Osteocyte (in vitro differentiated cells): ENCODE data around the gene CBX8. TPM values are rescaled to one million over a fixed set of nuclear protein-coding genes. Genes with fewer than 3 reads are reported as not detected.

Experiments used
- DNase-seq: peaks from one replicate; pipeline ENCODE4 v3.0.0; 2021; ENCODE audit warnings: mixed read lengths; ENCODE audit not compliant: unreplicated experiment; ENCODE audit errors: extremely low spot score
- H3K27ac Mint-ChIP-seq: one replicate; pipeline ENCODE4 v1.8.0; 2021; ENCODE audit warnings: mild to moderate bottlenecking, mixed read lengths; ENCODE audit not compliant: unreplicated experiment
- H3K27me3 Mint-ChIP-seq: one replicate; pipeline ENCODE4 v1.8.0; 2021; ENCODE audit warnings: mixed read lengths; ENCODE audit not compliant: unreplicated experiment
- H3K36me3 Mint-ChIP-seq: one replicate; pipeline ENCODE4 v1.8.0; 2021; ENCODE audit warnings: mixed read lengths; ENCODE audit not compliant: unreplicated experiment
- H3K4me1 Mint-ChIP-seq: one replicate; pipeline ENCODE4 v1.8.0; 2021; ENCODE audit warnings: mixed read lengths; ENCODE audit not compliant: unreplicated experiment
- H3K4me3 Mint-ChIP-seq: one replicate; pipeline ENCODE4 v1.8.0; 2021; ENCODE audit warnings: mild to moderate bottlenecking, moderate library complexity, mixed read lengths; ENCODE audit not compliant: unreplicated experiment
- H3K9me3 Mint-ChIP-seq: one replicate; pipeline ENCODE4 v1.8.0; 2021; ENCODE audit warnings: mixed read lengths; ENCODE audit not compliant: unreplicated experiment
- total RNA-seq: library from RNA; stranded (reverse); gene quantifications from 2 replicates; pipeline ENCODE4 v1.2.1, GENCODE V29; 2021
- TF ChIP-seq, protein P1 (sequence below): fragments of 200-600 bp; sonication (generic); IDR thresholded peaks from 2 replicates; pipeline ENCODE4 v1.5.0; 2021; ENCODE audit warnings: antibody characterized with exemption, mild to moderate bottlenecking, moderate library complexity

CBX8 gene
- total RNA-seq, 1 donor from 2014 or later = 5.4 TPM

DNA sequence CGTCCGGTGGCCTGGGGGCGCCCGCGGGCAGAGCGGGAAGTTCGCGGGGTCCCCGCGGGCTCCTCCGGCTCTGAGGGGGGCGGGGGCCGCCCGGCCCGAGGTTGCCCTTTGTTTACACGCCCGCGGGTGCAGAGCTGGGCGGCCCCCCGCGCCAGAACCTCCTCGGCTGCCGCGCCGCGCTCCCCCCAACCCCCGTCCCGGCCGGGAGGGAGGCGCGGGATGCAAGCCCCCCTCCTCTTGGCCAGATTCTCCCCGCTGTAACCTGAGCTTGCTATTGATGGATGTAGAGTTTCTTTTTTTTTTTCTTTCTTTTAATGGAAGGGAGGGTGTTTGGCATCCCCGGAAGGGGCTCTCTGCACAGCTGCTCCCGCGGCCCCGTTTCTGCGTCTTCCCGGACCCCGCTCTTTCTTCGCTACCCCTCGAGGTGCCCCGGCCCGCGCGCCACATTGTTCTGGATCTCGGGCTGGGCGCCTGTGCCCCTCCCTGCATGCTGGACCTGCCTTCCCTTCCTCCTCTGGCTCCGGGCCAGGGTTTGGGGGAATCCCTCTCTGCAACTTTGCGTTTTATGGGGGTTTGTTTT lies 18.3 kb downstream of the CBX8 start:
- no peak overlapping the region for H3K27ac Mint-ChIP-seq
- H3K27me3 Mint-ChIP-seq = peaks cover 33% of the 10 kb centered on the region
- TF ChIP-seq, protein P1, sequence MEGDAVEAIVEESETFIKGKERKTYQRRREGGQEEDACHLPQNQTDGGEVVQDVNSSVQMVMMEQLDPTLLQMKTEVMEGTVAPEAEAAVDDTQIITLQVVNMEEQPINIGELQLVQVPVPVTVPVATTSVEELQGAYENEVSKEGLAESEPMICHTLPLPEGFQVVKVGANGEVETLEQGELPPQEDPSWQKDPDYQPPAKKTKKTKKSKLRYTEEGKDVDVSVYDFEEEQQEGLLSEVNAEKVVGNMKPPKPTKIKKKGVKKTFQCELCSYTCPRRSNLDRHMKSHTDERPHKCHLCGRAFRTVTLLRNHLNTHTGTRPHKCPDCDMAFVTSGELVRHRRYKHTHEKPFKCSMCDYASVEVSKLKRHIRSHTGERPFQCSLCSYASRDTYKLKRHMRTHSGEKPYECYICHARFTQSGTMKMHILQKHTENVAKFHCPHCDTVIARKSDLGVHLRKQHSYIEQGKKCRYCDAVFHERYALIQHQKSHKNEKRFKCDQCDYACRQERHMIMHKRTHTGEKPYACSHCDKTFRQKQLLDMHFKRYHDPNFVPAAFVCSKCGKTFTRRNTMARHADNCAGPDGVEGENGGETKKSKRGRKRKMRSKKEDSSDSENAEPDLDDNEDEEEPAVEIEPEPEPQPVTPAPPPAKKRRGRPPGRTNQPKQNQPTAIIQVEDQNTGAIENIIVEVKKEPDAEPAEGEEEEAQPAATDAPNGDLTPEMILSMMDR = no peak
- DNase-seq = no peak
- no peaks in the 10 kb centered on the region for H3K9me3 Mint-ChIP-seq
- peaks cover 8% of the 10 kb centered on the region for H3K36me3 Mint-ChIP-seq
- peaks cover 13% of the 10 kb centered on the region for H3K4me1 Mint-ChIP-seq
- peak overlapping the region; percentile 85 for H3K4me3 Mint-ChIP-seq

DNA sequence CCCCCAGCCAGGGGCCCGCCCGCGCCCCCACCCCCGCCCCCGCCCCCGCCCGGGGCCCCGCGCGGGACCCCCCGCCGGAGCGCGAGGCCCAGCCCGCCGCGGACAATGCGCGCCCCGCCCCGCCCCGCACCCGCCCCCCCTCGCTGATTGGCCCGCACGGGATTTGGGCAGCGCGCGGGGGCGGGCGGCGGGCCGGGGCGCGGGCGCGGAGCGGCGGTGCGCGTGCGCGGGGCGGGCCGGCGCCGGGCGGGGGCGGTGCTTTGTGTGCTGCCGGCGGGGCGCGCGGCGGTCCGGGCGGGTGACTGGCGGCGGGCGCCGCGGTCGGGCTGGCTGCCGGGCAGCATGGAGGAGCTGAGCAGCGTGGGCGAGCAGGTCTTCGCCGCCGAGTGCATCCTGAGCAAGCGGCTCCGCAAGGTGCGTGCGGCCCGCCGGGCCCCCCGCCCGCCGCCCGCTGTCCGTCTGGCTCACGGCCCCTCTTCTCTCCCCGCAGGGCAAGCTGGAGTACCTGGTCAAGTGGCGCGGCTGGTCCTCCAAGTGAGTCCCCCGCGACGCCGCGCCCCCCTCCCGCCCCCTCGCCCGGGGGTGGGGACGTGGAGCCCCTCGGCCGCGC lies 18.9 kb downstream of the CBX8 start, which contains the start of gene CBX2:
Gene CBX2 (plus strand): TSS at position 255 of the 610 bp plus-strand sequence. CDS start 88 bp downstream, at position 343.
- peak; percentile 94 for DNase-seq

DNA sequence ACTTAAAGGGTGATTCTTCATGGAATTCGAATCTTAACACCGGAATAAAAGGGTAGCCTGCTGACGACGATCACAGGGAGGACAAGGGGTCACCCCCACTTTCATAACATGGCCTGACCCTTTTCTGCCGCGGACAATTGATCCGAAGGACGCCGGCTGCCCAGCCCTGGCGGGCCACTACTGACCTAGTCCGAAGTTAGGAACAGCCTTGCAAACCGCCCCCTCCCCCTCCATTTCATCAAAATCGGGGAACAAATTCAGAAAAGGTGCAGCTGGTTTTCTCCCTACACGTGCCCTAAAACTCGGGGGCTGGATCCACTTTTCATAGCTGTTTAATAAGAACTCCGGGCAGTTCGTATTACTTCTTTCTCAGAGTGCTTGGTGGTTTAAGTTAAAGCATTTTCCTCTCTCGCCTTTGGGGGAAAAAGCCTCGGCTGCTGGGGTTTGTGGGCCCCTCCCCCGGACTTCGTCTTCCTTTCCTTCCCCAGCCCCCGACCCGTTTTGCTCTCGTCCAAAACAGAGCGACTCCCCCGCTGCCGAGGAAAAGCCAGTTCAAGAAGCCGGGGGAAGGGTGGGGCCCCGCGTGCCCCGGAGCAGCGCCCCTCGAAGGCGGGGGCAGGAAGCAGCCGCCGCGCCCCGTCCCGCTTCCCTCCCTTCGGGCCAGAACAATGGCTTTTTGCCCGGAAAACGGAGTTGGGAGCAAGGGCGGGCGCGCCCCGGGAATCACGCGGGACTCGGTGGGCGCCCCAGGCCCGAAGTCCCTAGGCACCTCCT lies 19.6 kb downstream of the CBX8 start:
- TF ChIP-seq, protein P1 = peak; percentile 50
- DNase-seq = peak; percentile 88
- Mint-ChIP-seq H3K4me3 (peak overlapping the region; percentile 68), H3K27ac (peak overlapping the region; percentile 52), H3K9me3 (no peaks in the 10 kb centered on the region), H3K36me3 (peaks cover under 1% of the 10 kb centered on the region), H3K4me1 (peaks cover 13% of the 10 kb centered on the region), H3K27me3 (peaks cover 42% of the 10 kb centered on the region)

More for the DNA sequence above, 18.9 kb downstream of the CBX8 start, which contains the start of gene CBX2:
- H3K4me3 Mint-ChIP-seq = peak within 1 kb of the TSS; percentile 85
- H3K36me3 Mint-ChIP-seq = peaks cover 5% of the 10 kb centered on the region
- TF ChIP-seq, protein P1 = no peak
- H3K9me3 Mint-ChIP-seq = no peaks in the 10 kb centered on the region
- peak within 1 kb of the TSS; percentile 52 for H3K27ac Mint-ChIP-seq
- peaks cover 13% of the 10 kb centered on the region for H3K4me1 Mint-ChIP-seq
- H3K27me3 Mint-ChIP-seq = peaks cover 39% of the 10 kb centered on the region

DNA sequence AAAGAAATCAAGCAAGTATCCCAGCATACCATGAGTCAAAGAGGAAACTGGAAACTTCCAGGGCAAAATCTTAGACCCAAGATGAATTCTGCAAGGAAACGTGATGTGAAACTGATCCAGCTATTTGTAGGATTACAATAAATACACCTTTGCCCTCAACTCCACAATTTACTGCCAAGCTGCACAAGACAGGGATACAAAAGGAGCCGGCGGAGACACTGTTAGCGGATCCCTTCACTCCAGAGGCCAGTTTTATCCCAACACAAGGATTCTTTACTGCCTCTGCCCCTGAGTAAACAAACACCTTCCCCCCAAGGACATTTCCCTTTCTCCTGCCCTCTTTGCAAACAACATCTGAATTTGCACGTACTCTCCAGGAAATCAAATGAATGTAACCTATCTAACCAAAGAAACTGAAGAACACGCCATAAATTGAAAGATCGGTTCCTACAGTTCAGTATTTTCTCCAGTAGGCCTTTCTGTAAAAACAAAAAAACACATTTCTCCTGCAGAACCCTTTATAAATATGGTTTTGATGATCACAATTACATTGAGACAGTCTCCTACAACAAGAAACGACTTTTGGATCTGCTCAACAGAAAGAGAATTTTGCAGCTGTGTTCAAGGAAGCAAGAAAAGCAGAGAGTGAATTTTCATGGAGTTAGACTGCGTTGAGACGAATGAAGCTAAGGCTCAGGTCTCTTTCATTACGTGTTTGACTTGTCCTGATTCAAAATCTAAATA lies 20.3 kb downstream of the CBX8 start:
- no peaks in the 10 kb centered on the region for H3K36me3 Mint-ChIP-seq

More for the DNA sequence above, 20.3 kb downstream of the CBX8 start:
- TF ChIP-seq, protein P1 = no peak
- no peak for DNase-seq
- H3K9me3 Mint-ChIP-seq = no peaks in the 10 kb centered on the region
- H3K4me1 Mint-ChIP-seq = peaks cover 13% of the 10 kb centered on the region
- peak overlapping the region; percentile 52 for H3K27ac Mint-ChIP-seq
- peak overlapping the region; percentile 68 for H3K4me3 Mint-ChIP-seq
- peaks cover 45% of the 10 kb centered on the region for H3K27me3 Mint-ChIP-seq
